CD4-positive, CD25-positive, alpha-beta regulatory T cell (primary cell): Measurements from ENCODE around the gene CDSN. TPM values are rescaled to one million over a fixed set of nuclear protein-coding genes. Genes with fewer than 3 reads are reported as not detected.

Experiments
- ATAC-seq, 2 donors: fragments of 150-1000 bp; cut with Tn5 transposase; one replicate each; pipeline ENCODE4 v1.10.0; 2021; ENCODE audit warnings: low read depth in 2 of 2, moderate number of reproducible peaks in 2 of 2, moderate library complexity in 1 of 2
- DNase-seq, 3 donors: peaks; one replicate each; pipeline versions ENCODE4 v3.0.0 to v3.0.0-alpha.2; 2012 to 2022; ENCODE audit warnings: mixed read lengths in 1 of 3
- H3K27ac ChIP-seq: one replicate; pipeline ENCODE4 v1.7.0; 2013; ENCODE audit warnings: mild to moderate bottlenecking, low read length; ENCODE audit not compliant: insufficient read depth, poor library complexity, severe bottlenecking
- H3K27me3 ChIP-seq: one replicate; pipeline ENCODE4 v1.7.0; 2013; ENCODE audit warnings: low read length; ENCODE audit not compliant: control insufficient read depth, insufficient read depth
- H3K36me3 ChIP-seq: one replicate; pipeline ENCODE4 v1.7.0; 2013; ENCODE audit warnings: mild to moderate bottlenecking, low read length, moderate library complexity; ENCODE audit not compliant: control insufficient read depth, insufficient read depth
- H3K4me1 ChIP-seq: 2 replicates; pipeline ENCODE4 v1.7.0; 2013; ENCODE audit warnings: mild to moderate bottlenecking, low read length; ENCODE audit not compliant: insufficient read depth, control insufficient read depth, poor library complexity, severe bottlenecking
- H3K4me3 ChIP-seq: one replicate; pipeline ENCODE4 v1.7.0; 2013; ENCODE audit warnings: low read depth, mild to moderate bottlenecking, low read length, moderate library complexity
- H3K9me3 ChIP-seq, 2 experiments: 1 replicate in 1 of 2; 2 replicates in 1 of 2; pipeline ENCODE4 v1.7.0; 2013; ENCODE audit warnings: low read length in 2 of 2, mild to moderate bottlenecking in 1 of 2, moderate library complexity in 1 of 2; ENCODE audit not compliant: control insufficient read depth in 2 of 2
- H3K27ac Mint-ChIP-seq, 3 donors: one replicate each; pipeline ENCODE4 v1.8.0; 2020 to 2022; ENCODE audit warnings: mild to moderate bottlenecking in 3 of 3, mixed read lengths in 3 of 3, moderate library complexity in 2 of 3
- H3K27me3 Mint-ChIP-seq: one replicate; pipeline ENCODE4 v1.8.0; 2022; ENCODE audit warnings: mild to moderate bottlenecking, mixed read lengths
- H3K36me3 Mint-ChIP-seq: one replicate; pipeline ENCODE4 v1.8.0; 2020; ENCODE audit warnings: mixed read lengths
- H3K4me1 Mint-ChIP-seq, 4 donors: one replicate each; pipeline ENCODE4 v1.8.0; 2020 to 2022; ENCODE audit warnings: mixed read lengths in 4 of 4, mild to moderate bottlenecking in 1 of 4
- H3K4me3 Mint-ChIP-seq, 4 donors: one replicate each; pipeline ENCODE4 v1.8.0; 2020 to 2022; ENCODE audit warnings: mild to moderate bottlenecking in 4 of 4, mixed read lengths in 4 of 4, moderate library complexity in 3 of 4
- H3K9me3 Mint-ChIP-seq, 7 donors: one replicate each; pipeline ENCODE4 v1.8.0; 2020 to 2022; ENCODE audit warnings: mixed read lengths in 7 of 7, mild to moderate bottlenecking in 3 of 7, moderate library complexity in 2 of 7
- polyA plus RNA-seq, 4 donors: library from polyadenylated mRNA; unstranded; fragments of 300-500 nt; fragmentation: Illumina TruSeq; gene quantifications; one replicate each; pipeline ENCODE4 v1.2.3, GENCODE V29; 2021
- total RNA-seq: library from RNA; stranded (reverse); gene quantifications from one replicate; pipeline ENCODE4 v1.2.3, GENCODE V29; 2022

CDSN gene
- total and polyA plus RNA-seq, 5 donors from 2014 or later = not detected

DNA sequence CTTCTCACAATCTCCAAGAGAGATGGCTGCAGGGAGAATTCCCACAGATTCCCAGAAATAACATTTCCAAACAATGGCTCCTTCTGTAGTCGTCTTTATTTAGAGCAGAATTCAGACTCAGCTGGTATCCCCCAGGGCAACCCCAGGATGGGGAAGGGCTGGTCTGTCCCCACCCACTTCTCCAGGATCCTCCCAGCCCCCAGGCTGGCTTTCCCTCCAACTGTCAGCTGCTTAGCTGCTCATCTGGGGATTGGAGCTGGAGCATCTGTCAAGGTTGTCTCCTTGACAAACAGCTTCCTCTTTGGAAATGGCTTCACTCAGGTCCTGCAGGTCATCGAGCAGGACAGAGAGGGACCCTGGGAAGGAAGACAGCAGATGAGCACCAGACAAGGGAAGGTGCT, 22.1 kb upstream of the CDSN start:
- peaks cover 5% of the 10 kb centered on the region for H3K4me1 ChIP-seq
- H3K4me3 ChIP-seq = no peak overlapping the region
- peaks cover 0 to 3% (median 0%) of the 10 kb centered on the region in 7 donors for H3K9me3 Mint-ChIP-seq
- no peaks in the 10 kb centered on the region for H3K9me3 ChIP-seq
- no peak overlapping the region for H3K27ac ChIP-seq
- peaks cover 0 to 4% (median 4%) of the 10 kb centered on the region in 4 donors for H3K4me1 Mint-ChIP-seq
- H3K27me3 ChIP-seq = no peaks in the 10 kb centered on the region
- peaks cover 17% of the 10 kb centered on the region for H3K36me3 Mint-ChIP-seq
- peak overlapping the region in 1 of 4 donors; percentile 65 for H3K4me3 Mint-ChIP-seq
- no peak overlapping the region for H3K27ac Mint-ChIP-seq
- H3K36me3 ChIP-seq = no peaks in the 10 kb centered on the region
- DNase-seq (no peak), ATAC-seq (no peak)
- H3K27me3 Mint-ChIP-seq = no peaks in the 10 kb centered on the region

GRCh38 chr6:31140643-31141042, 20.4 kb upstream of the CDSN start:
- Histone ChIP-seq H3K27me3 (no peaks in the 10 kb centered on the region), H3K4me3 (no peak overlapping the region), H3K27ac (no peak overlapping the region), H3K9me3 (no peaks in the 10 kb centered on the region), H3K36me3 (no peaks in the 10 kb centered on the region), H3K4me1 (peaks cover 6% of the 10 kb centered on the region)
- peak overlapping the region in 1 of 3 donors; percentile 20 for H3K27ac Mint-ChIP-seq
- ATAC-seq (no peak), DNase-seq (no peak)
- H3K4me3 Mint-ChIP-seq = no peak overlapping the region
- H3K27me3 Mint-ChIP-seq = no peaks in the 10 kb centered on the region
- peaks cover 0 to 6% (median 4%) of the 10 kb centered on the region in 4 donors for H3K4me1 Mint-ChIP-seq
- H3K36me3 Mint-ChIP-seq = peaks cover 14% of the 10 kb centered on the region
- peaks cover 0 to 3% (median 0%) of the 10 kb centered on the region in 7 donors for H3K9me3 Mint-ChIP-seq

GRCh38 chr6:31139599-31139998, 19.4 kb upstream of the CDSN start:
- H3K27ac Mint-ChIP-seq = peak overlapping the region in 2 of 3 donors; percentile 30 to 42
- H3K27me3 Mint-ChIP-seq = no peaks in the 10 kb centered on the region
- Histone ChIP-seq H3K4me3 (no peak overlapping the region), H3K36me3 (no peaks in the 10 kb centered on the region), H3K27me3 (no peaks in the 10 kb centered on the region), H3K27ac (no peak overlapping the region), H3K4me1 (peaks cover 6% of the 10 kb centered on the region), H3K9me3 (no peaks in the 10 kb centered on the region)
- ATAC-seq (no peak), DNase-seq (no peak)
- peaks cover 0 to 6% (median 4%) of the 10 kb centered on the region in 4 donors for H3K4me1 Mint-ChIP-seq
- no peak overlapping the region for H3K4me3 Mint-ChIP-seq
- H3K36me3 Mint-ChIP-seq = peaks cover 12% of the 10 kb centered on the region
- peaks cover 0 to 3% (median 0%) of the 10 kb centered on the region in 7 donors for H3K9me3 Mint-ChIP-seq

GRCh38 chr6:31138982-31139381, 18.7 kb upstream of the CDSN start, which contains the start of gene PSORS1C2:
Gene PSORS1C2, minus strand, starts transcription at chr6:31139066. Its CDS starts 40 bp downstream, at chr6:31139026.
- Mint-ChIP-seq H3K9me3 (peaks cover 0 to 3% (median 0%) of the 10 kb centered on the region in 7 donors), H3K27me3 (no peaks in the 10 kb centered on the region), H3K27ac (peak within 1 kb of the TSS; percentile 14 to 42 (median 30))

DNA sequence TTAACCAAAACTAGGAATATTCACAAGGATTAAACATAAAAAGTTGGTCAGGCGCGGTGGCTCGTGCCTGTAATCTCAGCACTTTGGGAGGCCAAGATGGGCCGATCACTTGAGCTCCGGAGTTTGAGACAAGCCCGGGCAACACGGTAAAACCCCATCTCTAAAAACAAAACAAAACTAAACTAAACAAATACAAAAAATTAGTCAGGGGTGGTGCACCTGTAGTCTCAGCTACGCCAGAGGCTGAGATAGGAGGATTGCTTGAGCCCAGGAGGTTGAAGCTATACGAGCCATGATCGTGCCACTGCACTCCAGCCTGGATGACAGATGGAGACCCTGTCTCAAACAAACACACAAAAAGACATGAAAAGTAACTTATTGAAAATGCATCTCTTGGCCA, 15.5 kb upstream of the CDSN start:
- H3K4me1 Mint-ChIP-seq = peaks cover 0 to 6% (median 4%) of the 10 kb centered on the region in 4 donors
- Histone ChIP-seq H3K4me3 (no peak overlapping the region), H3K27me3 (no peaks in the 10 kb centered on the region), H3K4me1 (peaks cover 6% of the 10 kb centered on the region), H3K27ac (no peak overlapping the region), H3K9me3 (no peaks in the 10 kb centered on the region), H3K36me3 (no peaks in the 10 kb centered on the region)
- H3K36me3 Mint-ChIP-seq = no peaks in the 10 kb centered on the region
- no peak for ATAC-seq
- no peak overlapping the region for H3K27ac Mint-ChIP-seq
- DNase-seq = no peak
- H3K9me3 Mint-ChIP-seq = peaks cover 0 to 3% (median 0%) of the 10 kb centered on the region in 7 donors
- H3K27me3 Mint-ChIP-seq = no peaks in the 10 kb centered on the region
- H3K4me3 Mint-ChIP-seq = no peak overlapping the region

More at GRCh38 chr6:31138982-31139381, 18.7 kb upstream of the CDSN start, which contains the start of gene PSORS1C2:
- Histone ChIP-seq H3K27ac (no peak within 1 kb of the TSS), H3K4me1 (peaks cover 6% of the 10 kb centered on the region), H3K9me3 (no peaks in the 10 kb centered on the region), H3K36me3 (no peaks in the 10 kb centered on the region), H3K4me3 (no peak within 1 kb of the TSS), H3K27me3 (no peaks in the 10 kb centered on the region)
- peaks cover 8% of the 10 kb centered on the region for H3K36me3 Mint-ChIP-seq
- ATAC-seq (no peak), DNase-seq (no peak)
- H3K4me1 Mint-ChIP-seq = peaks cover 0 to 6% (median 4%) of the 10 kb centered on the region in 4 donors
- H3K4me3 Mint-ChIP-seq = peak within 1 kb of the TSS in 2 of 4 donors; percentile 41 to 66

GRCh38 chr6:31132806-31133205, 12.6 kb upstream of the CDSN start:
- no peaks in the 10 kb centered on the region for H3K36me3 Mint-ChIP-seq
- no peak overlapping the region for H3K27ac Mint-ChIP-seq
- Histone ChIP-seq H3K4me3 (no peak overlapping the region), H3K9me3 (no peaks in the 10 kb centered on the region), H3K27ac (no peak overlapping the region), H3K36me3 (no peaks in the 10 kb centered on the region), H3K27me3 (peaks cover 6% of the 10 kb centered on the region), H3K4me1 (peaks cover 5% of the 10 kb centered on the region)
- DNase-seq = no peak
- no peak overlapping the region for H3K4me3 Mint-ChIP-seq
- peaks cover 17% of the 10 kb centered on the region for H3K27me3 Mint-ChIP-seq
- no peak for ATAC-seq
- H3K9me3 Mint-ChIP-seq = peaks cover 0 to 3% (median 0%) of the 10 kb centered on the region in 7 donors
- peaks cover 0 to 15% (median 11%) of the 10 kb centered on the region in 4 donors for H3K4me1 Mint-ChIP-seq

GRCh38 chr6:31131595-31131994, 11.3 kb upstream of the CDSN start:
- no peak for DNase-seq
- no peak overlapping the region for H3K27ac Mint-ChIP-seq
- ATAC-seq = no peak
- no peaks in the 10 kb centered on the region for H3K4me1 ChIP-seq
- H3K36me3 Mint-ChIP-seq = no peaks in the 10 kb centered on the region
- H3K27me3 Mint-ChIP-seq = peaks cover 18% of the 10 kb centered on the region
- no peak overlapping the region for H3K4me3 ChIP-seq
- peaks cover 0 to 12% (median 7%) of the 10 kb centered on the region in 4 donors for H3K4me1 Mint-ChIP-seq
- no peak overlapping the region for H3K27ac ChIP-seq
- peaks cover 6% of the 10 kb centered on the region for H3K27me3 ChIP-seq
- no peak overlapping the region for H3K4me3 Mint-ChIP-seq
- no peaks in the 10 kb centered on the region for H3K36me3 ChIP-seq
- no peaks in the 10 kb centered on the region for H3K9me3 Mint-ChIP-seq
- H3K9me3 ChIP-seq = no peaks in the 10 kb centered on the region

DNA sequence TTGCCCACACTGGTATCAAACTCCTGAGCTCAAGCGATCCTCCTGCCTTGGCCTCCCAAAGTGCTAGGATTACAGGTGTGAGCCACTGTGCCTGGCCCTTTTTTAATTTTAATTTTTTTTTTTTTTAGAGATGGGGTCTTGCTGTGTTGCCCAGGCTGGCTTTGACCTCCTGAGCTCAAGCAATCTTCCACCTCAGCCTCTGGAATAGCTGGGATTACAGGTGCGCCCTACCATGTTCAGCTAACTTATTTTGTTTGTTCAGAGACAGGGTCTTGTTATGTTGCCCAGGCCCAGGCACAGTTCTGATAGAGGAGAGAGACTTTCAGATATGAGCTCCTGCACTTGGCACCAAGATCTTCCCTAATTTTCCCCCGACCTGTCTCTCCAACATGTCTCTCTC, 10.5 kb upstream of the CDSN start:
- peaks cover 0 to 12% (median 7%) of the 10 kb centered on the region in 4 donors for H3K4me1 Mint-ChIP-seq
- H3K36me3 Mint-ChIP-seq = no peaks in the 10 kb centered on the region
- Histone ChIP-seq H3K9me3 (no peaks in the 10 kb centered on the region), H3K27ac (no peak overlapping the region), H3K4me1 (no peaks in the 10 kb centered on the region), H3K4me3 (no peak overlapping the region), H3K27me3 (peaks cover 6% of the 10 kb centered on the region), H3K36me3 (no peaks in the 10 kb centered on the region)
- H3K4me3 Mint-ChIP-seq = no peak overlapping the region
- ATAC-seq = no peak
- peaks cover 18% of the 10 kb centered on the region for H3K27me3 Mint-ChIP-seq
- H3K9me3 Mint-ChIP-seq = no peaks in the 10 kb centered on the region
- DNase-seq = no peak
- no peak overlapping the region for H3K27ac Mint-ChIP-seq
